Suprapubic skin (tissue), 4 donors: ENCODE measurements around the gene ZNF638. TPM values are rescaled to one million over a fixed set of nuclear protein-coding genes. Genes with fewer than 3 reads are reported as not detected.

Experiments
- DNase-seq, 2 donors: peaks; one replicate each; pipeline ENCODE4 v3.0.0-alpha.2; 2019; ENCODE audit warnings: low spot score in 2 of 2
- H3K27ac ChIP-seq: fragments of 200-600 bp; sonication (generic); one replicate; pipeline ENCODE4 v1.5.1; 2019
- H3K27me3 ChIP-seq: fragments of 200-600 bp; sonication (generic); one replicate; pipeline ENCODE4 v1.5.1; 2019
- H3K36me3 ChIP-seq: fragments of 200-600 bp; sonication (generic); one replicate; pipeline ENCODE4 v1.5.1; 2019
- H3K4me1 ChIP-seq: fragments of 200-600 bp; sonication (generic); one replicate; pipeline ENCODE4 v1.5.1; 2019
- H3K4me3 ChIP-seq: fragments of 200-600 bp; sonication (generic); one replicate; pipeline ENCODE4 v1.5.1; 2019; ENCODE audit warnings: mild to moderate bottlenecking
- H3K9me3 ChIP-seq: fragments of 200-600 bp; sonication (generic); one replicate; pipeline ENCODE4 v1.5.1; 2019
- EP300 ChIP-seq: sonication (generic); formaldehyde crosslinking; IDR thresholded peaks from one replicate; pipeline ENCODE4 v1.6.1; 2017; ENCODE audit warnings: antibody characterized with exemption
- POLR2A ChIP-seq, 2 donors: fragments of 450-650 bp; IDR thresholded peaks; one replicate each; pipeline ENCODE4 v1.6.1; 2017; ENCODE audit warnings: antibody characterized with exemption in 2 of 2, mild to moderate bottlenecking in 2 of 2, moderate library complexity in 2 of 2
- POLR2AphosphoS5 ChIP-seq, 3 donors: sonication (generic); formaldehyde crosslinking; IDR thresholded peaks; one replicate each; pipeline ENCODE4 v1.6.1; 2017; ENCODE audit warnings: antibody characterized with exemption in 3 of 3
- WGBS: methylation state at CpG from one replicate; pipeline ENCODE4 v1.1.5; 2018; 5-methylcytosine and 5-hydroxymethylcytosine counted together
- total RNA-seq, 4 donors: library from RNA; depleted of rRNA; stranded (reverse); fragments of >200 nt; gene quantifications; one replicate each; pipeline ENCODE4 v1.1.0, GENCODE V29; 2016
- TF ChIP-seq, protein P1 (sequence below), 2 donors: fragments of 200-600 bp in 1 of 2; fragments of 450-650 bp in 1 of 2; sonication (generic) in 1 of 2; IDR thresholded peaks; one replicate each; pipeline ENCODE4 v1.5.1; 2016 to 2019; ENCODE audit warnings: antibody characterized with exemption in 2 of 2, mild to moderate bottlenecking in 1 of 2, moderate library complexity in 1 of 2

Gene ZNF638
- total RNA-seq, 4 donors from 2014 or later: 91.6 to 258 (median 115) TPM

GRCh38 chr2:71458413-71459083 is 127.0 kb downstream of the ZNF638 start:
- H3K27ac ChIP-seq: no peak overlapping the region
- H3K36me3 ChIP-seq: no peaks in the 10 kb centered on the region
- peaks cover 13% of the 10 kb centered on the region for H3K4me1 ChIP-seq
- TF ChIP-seq POLR2A (IDR thresholded peaks at IDR 0.05) (no peak), EP300 (no peak), POLR2AphosphoS5 (IDR thresholded peaks at IDR 0.05) (no peak)
- TF ChIP-seq, protein P1, sequence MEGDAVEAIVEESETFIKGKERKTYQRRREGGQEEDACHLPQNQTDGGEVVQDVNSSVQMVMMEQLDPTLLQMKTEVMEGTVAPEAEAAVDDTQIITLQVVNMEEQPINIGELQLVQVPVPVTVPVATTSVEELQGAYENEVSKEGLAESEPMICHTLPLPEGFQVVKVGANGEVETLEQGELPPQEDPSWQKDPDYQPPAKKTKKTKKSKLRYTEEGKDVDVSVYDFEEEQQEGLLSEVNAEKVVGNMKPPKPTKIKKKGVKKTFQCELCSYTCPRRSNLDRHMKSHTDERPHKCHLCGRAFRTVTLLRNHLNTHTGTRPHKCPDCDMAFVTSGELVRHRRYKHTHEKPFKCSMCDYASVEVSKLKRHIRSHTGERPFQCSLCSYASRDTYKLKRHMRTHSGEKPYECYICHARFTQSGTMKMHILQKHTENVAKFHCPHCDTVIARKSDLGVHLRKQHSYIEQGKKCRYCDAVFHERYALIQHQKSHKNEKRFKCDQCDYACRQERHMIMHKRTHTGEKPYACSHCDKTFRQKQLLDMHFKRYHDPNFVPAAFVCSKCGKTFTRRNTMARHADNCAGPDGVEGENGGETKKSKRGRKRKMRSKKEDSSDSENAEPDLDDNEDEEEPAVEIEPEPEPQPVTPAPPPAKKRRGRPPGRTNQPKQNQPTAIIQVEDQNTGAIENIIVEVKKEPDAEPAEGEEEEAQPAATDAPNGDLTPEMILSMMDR (IDR thresholded peaks at IDR 0.05): no peak
- peaks cover 26% of the 10 kb centered on the region for H3K27me3 ChIP-seq
- whole genome bisulfite sequencing: 69% methylated on average over 7 of the region's 7 CpGs
- DNase-seq: no peak
- no peak overlapping the region for H3K4me3 ChIP-seq
- no peaks in the 10 kb centered on the region for H3K9me3 ChIP-seq

- Histone ChIP-seq H3K27me3 (peaks cover 27% of the 10 kb centered on the region), H3K27ac (no peak overlapping the region), H3K4me3 (no peak overlapping the region), H3K36me3 (no peaks in the 10 kb centered on the region), H3K9me3 (no peaks in the 10 kb centered on the region), H3K4me1 (peaks cover 8% of the 10 kb centered on the region)
- DNase-seq: no peak
- WGBS: 69% methylated on average over 2 of the region's 2 CpGs
- TF ChIP-seq EP300 (no peak), POLR2A (IDR thresholded peaks at IDR 0.05) (no peak), POLR2AphosphoS5 (IDR thresholded peaks at IDR 0.05) (no peak)
- TF ChIP-seq, protein P1 (IDR thresholded peaks at IDR 0.05): no peak
Measured at GRCh38 chr2:71459084-71459431, 127.5 kb downstream of the ZNF638 start.

DNA sequence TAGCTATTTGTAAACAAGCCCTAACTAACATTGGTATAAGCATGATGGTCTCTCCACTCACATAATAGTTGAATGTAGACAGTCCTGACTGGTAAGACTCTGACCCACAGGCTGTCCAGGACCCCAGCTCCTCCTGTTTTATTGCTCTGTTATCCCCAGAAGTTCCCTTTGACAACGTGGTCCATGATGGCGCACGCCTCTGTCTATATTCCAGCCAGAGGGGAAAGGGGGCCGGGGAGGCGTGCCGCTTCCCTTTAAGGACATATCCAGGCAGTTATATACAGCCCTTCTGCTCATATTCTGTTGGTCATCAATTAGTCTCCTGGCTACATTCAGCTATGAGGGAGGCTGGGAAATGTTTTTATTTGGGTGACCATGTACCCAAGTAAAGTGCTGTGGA is 128.5 kb downstream of the ZNF638 start:
- peaks cover 29% of the 10 kb centered on the region for H3K27me3 ChIP-seq
- 89% methylated on average over 6 of the region's 6 CpGs for whole genome bisulfite sequencing
- DNase-seq: no peak
- no peaks in the 10 kb centered on the region for H3K36me3 ChIP-seq
- no peak overlapping the region for H3K27ac ChIP-seq
- H3K4me1 ChIP-seq: no peaks in the 10 kb centered on the region
- no peaks in the 10 kb centered on the region for H3K9me3 ChIP-seq
- TF ChIP-seq EP300 (no peak), POLR2A (IDR thresholded peaks at IDR 0.05) (no peak), POLR2AphosphoS5 (IDR thresholded peaks at IDR 0.05) (no peak)
- TF ChIP-seq, protein P1 (IDR thresholded peaks at IDR 0.05): no peak
- no peak overlapping the region for H3K4me3 ChIP-seq

DNA sequence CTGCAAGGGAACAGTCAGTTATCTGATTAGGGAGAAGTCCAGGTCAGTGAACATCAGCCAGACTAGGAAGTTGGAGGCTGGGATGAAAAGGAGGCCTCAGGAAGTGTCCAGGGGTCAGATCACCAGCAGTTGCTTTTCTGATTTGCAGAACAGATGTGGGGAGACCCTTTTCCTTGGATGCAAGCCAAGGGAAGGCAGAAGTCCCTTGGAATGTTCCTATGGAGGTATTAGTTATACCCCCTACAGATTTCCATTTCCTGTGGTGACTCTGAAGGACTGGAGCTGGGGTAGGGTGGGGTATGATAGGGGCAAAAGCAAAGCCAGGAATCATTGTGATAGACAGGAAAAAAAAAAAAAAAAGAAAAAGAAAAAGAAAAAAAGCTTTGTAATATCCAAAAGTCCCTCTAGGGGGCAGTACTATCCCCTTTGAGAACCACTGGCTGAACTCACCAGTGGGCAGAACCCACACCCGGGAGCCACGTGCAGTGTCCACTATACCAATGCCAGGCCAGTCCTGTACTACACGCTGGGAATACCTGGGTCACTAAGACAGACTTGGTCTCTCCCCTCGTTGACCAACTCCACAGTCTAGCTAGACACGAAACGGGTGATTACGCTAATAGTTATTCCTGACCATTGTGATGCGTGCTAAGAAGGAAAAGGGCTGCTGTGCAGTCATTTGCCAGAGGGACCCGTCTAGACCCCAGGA is 129.2 kb downstream of the ZNF638 start:
- Histone ChIP-seq H3K9me3 (no peaks in the 10 kb centered on the region), H3K27me3 (peaks cover 29% of the 10 kb centered on the region), H3K4me3 (no peak overlapping the region), H3K27ac (no peak overlapping the region), H3K4me1 (peaks cover 4% of the 10 kb centered on the region), H3K36me3 (no peaks in the 10 kb centered on the region)
- no peak for DNase-seq
- 52% methylated on average over 9 of the region's 9 CpGs for WGBS
- TF ChIP-seq, protein P1 (IDR thresholded peaks at IDR 0.05): no peak
- TF ChIP-seq POLR2A (IDR thresholded peaks at IDR 0.05) (no peak), EP300 (no peak), POLR2AphosphoS5 (IDR thresholded peaks at IDR 0.05) (no peak)

DNA sequence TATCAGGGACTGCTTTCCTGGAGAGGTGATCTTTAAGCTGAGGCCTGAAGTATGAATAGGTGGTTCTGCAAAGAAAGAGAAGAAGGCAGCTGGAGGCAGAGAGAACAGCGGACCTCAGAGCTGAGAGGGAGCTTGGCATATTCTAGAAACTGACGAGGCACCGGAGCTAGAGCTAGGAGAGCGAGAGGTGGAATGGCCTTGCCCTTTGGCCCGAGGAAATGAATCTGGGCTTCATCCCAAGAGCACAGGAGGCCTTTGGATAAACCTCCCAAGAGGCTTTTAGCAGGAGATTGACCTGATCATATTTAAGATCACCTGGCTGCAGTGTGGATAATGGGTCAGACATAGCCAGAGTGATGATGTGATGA is 129.7 kb downstream of the ZNF638 start:
- H3K4me1 ChIP-seq: peaks cover 9% of the 10 kb centered on the region
- H3K27me3 ChIP-seq: peaks cover 35% of the 10 kb centered on the region
- no peak overlapping the region for H3K4me3 ChIP-seq
- H3K9me3 ChIP-seq: no peaks in the 10 kb centered on the region
- TF ChIP-seq, protein P1 (IDR thresholded peaks at IDR 0.05): no peak
- TF ChIP-seq EP300: no peak
- no peak for TF ChIP-seq POLR2A (IDR thresholded peaks at IDR 0.05)
- TF ChIP-seq POLR2AphosphoS5 (IDR thresholded peaks at IDR 0.05): no peak
- WGBS: 52% methylated on average over 5 of the region's 5 CpGs
- no peak overlapping the region for H3K27ac ChIP-seq
- DNase-seq: no peak
- no peaks in the 10 kb centered on the region for H3K36me3 ChIP-seq
